Subcutaneous preadipocyte (primary cell): ENCODE measurements around the gene CBLN2. TPM values are rescaled to one million over a fixed set of nuclear protein-coding genes. Genes with fewer than 3 reads are reported as not detected.

Experiments used
- total RNA-seq: library from RNA; depleted of rRNA; stranded (reverse); fragments of >200 nt; gene quantifications from 2 replicates; pipeline ENCODE4 v1.2.3, GENCODE V29; 2012

CBLN2 gene
- not detected in 2 replicates for total RNA-seq

DNA sequence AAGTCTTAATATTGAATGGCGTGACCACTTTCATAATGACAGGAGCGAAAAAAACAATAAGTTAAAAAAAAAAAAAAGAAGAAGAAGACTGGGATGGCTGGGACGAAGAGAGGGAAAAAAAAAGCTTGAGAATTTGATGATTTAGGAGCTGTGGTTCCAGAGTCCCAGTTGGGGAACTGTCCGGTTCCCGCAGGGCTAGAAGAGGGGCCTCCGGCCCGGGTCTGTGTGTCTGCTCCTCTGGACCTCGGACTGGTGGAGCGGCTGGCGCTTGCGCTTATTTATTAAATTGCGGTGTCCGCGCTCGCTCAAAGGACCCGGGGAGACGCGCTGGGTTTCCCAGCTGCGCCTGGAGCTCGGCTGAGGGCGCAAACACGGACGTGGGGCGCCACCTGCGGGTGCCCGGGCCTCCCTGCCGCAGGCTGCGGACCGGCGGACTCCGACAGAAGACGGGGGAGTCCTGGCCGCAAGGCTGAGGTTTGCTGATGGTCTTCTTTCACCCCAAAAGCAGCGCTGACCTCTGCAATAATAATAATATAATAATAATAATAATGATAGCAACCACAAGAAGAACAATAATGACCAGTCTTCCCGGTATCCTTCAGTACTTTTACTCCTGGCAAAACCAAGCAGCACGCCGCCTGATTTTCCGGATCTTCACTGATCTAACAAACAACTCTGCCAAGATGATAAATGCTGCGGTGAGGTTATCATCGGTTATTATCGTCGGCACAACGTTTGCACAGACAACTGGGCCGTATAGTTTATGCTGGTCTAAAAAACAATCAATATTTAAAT is at the start of gene CBLN2:
Gene CBLN2, minus strand, starts transcription at position 251 of the 795 bp plus-strand sequence. CDS start 2,182 bp downstream, outside the sequence.

